NCI-H510A treated with DMSO at 0.1 percent for 48 hours (cell line): ENCODE results near the gene B4GALNT2.
"Not testable (repeated sequence)": the region's sequence is repeated elsewhere in the genome, so short reads cannot be mapped to it uniquely, and the experiment has no call there.

Experiments
- DNase-seq: peaks from one replicate; lab custom pipeline; 2025; lab: John Stamatoyannopoulos, UW

The B4GALNT2 gene, protein sequence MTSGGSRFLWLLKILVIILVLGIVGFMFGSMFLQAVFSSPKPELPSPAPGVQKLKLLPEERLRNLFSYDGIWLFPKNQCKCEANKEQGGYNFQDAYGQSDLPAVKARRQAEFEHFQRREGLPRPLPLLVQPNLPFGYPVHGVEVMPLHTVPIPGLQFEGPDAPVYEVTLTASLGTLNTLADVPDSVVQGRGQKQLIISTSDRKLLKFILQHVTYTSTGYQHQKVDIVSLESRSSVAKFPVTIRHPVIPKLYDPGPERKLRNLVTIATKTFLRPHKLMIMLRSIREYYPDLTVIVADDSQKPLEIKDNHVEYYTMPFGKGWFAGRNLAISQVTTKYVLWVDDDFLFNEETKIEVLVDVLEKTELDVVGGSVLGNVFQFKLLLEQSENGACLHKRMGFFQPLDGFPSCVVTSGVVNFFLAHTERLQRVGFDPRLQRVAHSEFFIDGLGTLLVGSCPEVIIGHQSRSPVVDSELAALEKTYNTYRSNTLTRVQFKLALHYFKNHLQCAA

DNA sequence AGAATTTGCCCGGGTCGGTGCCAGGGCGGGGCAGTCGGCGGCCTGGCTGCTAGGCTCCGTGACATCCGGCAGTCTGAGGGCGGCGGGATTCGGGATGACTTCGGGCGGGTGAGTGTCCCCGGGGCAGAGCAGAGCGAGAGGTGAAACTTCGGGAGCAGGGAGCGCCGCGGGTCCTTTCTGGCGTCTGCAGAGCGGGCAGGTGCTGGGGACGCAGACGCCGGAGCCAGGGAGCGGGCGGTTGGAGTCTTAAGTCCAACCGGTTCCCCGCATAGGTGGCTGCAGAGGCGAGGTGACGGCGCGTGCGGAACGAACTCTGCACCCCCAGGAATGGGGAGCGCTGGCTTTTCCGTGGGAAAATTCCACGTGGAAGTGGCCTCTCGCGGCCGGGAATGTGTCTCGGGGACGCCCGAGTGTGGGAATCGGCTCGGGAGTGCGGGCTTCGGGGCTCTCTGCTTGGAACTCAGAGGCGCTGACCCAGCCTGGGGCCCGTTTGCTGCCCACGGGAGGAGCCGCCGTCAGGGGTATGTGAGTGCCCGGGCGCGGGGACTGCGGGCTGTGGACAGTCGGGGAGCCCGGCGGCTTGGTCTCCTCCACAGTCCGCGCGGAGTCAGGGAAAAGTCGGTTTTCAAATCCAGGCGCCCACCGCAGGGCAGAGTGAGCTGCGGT lies at the start of gene B4GALNT2:
B4GALNT2 (plus strand) TSS at position 71 of the 666 bp plus-strand sequence; CDS start at position 95, 24 bp downstream.
- peak; percentile 39 for DNase-seq

DNA sequence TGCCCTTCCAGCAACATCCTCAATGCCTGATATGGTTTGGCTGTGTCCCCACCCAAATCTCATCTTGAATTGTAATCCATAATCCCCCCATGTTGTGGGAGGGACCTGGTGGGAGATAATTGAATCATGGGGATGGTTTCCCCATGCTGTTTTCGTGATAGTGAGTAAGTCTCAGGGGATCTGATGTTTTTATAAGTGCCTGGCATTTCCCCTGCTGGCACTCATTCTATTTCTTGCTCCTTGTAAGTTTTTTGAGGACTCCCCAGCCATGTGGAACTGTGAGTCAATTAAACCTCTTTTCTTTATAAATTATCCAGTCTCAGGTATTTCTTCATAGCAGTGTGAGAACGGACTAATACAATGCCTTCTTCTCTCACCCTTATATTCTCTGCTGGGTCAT lies 47.5 kb upstream of the B4GALNT2 start:
- not testable (repeated sequence) for DNase-seq

DNA sequence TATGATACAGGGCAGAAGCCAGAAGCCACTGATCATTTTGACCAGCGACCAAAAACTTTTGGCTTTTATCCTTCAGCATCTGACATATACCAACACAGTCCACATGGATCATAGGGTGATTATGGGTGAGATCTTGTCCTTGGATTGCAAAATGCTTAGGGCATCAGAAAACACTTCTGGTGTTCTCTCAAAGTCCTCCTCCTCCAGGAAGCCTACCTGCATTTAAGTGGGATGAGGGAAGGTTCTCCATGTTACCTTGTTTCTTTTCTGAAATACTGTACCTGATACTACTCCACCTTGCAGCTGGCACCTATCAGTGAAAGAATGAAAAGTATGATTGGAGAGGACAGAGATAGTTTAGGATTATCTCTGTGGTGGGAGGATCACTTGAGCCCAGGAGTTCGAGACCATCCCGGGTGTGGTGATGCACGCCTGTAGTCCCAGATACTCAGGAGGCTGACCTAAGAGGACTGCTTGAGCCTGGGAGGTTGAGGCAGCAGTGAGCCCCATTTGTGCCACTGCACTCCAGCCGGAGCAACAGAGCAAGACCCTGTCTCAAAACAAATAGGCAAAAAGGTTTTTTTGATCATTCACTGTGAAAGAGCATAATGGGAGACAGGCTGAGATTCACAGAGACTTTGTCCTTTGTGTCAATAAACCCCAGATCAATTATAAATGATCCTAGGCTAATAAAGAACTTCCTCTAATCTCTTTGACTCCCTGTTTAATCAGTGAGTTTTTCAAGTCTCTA lies 46.8 kb upstream of the B4GALNT2 start:
- DNase-seq, result no peak

DNA sequence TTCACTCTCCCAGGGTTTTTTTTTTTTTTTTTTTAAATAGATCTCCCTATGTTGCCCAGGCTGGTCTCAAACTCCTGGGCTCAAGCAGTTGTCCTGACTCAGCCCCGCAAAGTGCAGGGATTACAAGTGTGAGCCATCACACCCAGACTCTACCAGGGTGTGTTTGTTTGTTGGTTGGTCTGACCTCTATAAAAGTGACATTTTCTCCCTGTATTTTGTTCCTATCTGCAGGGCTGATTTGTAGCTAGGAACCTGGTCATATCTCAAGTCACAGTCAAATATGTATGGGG lies 46.3 kb upstream of the B4GALNT2 start:
- no peak for DNase-seq

DNA sequence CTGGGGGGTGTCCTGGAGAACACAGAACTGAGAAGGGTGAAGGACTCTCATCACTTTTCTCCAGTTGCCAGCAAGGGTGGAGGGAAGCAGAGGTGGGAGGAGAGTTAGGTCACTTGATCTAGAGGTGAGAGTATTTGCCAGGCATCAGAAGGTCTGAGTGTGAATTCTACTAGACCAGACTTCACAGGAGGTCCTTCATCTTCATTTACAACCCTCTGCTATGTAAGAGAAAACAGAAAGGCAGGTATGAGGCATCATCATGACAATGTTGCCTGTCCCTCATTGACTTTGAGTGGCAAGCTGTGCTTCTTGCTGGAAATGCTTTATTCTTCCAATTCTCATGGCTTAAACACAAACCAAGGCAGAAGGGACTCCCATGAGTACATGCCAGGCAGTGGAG lies 45.9 kb upstream of the B4GALNT2 start:
- DNase-seq, result no peak

DNA sequence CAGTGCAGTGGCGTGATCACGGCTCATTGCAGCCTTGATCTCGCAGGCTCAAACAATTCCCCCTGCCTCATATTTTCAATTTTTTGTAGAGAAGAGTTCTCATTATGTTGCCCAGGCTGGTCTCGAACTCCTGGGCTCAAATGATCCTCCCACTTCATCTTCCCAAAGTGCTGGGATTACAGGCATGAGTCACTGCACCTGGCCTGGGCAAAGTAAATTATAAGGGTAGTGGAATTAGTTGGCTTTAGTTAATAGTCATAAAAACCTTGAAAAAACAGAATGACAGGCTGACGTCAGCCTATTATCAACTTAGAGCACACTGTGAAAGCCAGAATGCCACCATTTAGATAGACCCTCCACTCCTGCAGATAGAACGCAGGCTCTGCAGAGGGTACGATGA lies 43.5 kb upstream of the B4GALNT2 start:
- no peak for DNase-seq

DNA sequence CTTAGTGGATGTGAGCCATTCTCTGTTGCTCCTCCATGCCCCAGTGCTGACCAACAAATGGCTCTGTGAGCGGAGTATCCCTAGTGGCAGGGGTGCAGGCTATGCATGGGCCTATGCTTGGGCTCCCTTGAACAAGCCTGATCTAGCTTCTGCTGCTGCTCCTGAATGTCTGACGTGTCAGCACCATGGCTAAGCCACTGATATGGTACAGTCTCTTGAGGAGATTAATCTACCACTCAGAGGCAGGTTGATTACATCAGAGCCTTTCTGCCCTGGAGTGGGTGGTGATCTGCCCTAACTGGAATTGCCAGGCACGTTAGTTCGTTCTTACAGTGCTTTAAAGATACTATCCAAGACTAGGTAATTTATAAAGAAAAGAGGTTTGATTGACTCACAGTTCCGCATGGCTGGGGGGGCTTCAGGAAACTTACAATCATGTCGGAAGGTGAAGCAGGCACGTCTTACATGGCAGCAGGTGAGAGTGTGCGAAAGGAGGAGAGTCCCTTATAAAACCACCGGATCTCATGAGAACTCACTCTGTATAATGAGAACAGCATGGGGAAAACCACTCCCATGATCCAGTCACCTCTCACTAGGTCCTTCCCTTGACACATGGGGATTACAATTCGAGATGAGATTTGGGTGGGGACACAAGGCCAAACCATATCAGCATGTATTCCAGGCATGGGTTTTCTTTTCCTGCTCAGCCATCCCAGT lies 41.5 kb upstream of the B4GALNT2 start:
- DNase-seq, result no peak

DNA sequence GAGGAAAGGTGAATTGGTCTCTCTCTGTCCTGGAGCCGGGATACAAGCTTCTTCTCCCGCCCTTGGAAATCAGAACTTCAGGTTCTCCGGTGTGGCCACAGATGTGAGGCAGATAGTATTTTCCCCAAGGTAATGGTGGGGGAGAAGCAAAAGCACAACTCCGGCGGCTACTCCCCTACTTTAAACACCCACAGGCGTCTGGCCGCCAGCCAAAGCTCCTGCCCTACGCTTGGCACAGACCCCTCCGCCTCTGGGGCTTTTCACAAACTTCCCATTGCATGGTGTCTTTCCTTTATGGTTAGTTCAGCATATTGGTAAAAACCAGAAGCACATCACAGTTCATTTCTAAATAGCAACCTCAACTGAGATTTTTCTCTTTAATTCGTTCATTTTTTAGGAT lies 39.4 kb upstream of the B4GALNT2 start:
- DNase-seq, result no peak

DNA sequence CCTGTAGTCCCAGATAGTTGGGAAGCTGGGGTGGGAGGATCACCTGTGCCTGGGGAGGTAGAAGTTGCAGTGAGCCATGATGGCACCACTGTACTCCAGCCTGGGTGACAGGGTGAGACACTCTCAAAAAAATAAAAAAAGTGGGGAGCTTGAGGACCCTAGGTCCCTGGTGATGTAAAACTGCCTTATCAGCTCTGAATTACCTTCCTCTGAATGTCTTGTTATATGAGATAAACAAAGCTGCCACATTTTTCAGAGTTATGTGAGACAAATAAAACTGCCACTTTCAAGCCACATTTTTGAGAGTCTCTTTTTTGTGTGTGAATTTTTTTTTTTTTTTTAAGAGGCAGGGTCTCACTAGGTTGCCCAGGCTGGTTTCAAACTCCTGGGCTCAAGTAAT lies 32.0 kb upstream of the B4GALNT2 start:
- no peak for DNase-seq

DNA sequence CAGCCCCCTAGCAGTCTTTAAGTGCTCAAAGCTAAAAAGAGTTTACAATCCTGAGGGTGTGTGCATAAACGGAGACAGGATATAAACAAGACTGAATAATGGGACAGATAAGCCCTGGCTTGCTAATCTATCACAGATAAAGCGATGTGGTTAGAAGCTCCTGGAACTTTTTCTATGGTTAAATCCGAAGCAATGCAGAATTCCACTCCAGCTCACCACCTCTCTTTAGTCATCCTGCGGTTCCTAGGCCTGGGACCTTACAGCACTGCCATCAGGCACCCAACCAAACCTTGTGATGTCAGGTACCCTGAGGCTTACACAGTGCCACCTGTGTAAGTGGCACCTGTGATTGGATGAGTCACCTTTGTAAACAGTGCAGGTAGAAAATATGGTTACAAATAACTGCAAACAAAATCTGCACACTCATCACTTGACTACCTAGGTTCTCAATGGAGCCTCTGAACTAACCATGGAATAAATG lies 31.5 kb upstream of the B4GALNT2 start:
- DNase-seq, result peak; percentile 98

DNA sequence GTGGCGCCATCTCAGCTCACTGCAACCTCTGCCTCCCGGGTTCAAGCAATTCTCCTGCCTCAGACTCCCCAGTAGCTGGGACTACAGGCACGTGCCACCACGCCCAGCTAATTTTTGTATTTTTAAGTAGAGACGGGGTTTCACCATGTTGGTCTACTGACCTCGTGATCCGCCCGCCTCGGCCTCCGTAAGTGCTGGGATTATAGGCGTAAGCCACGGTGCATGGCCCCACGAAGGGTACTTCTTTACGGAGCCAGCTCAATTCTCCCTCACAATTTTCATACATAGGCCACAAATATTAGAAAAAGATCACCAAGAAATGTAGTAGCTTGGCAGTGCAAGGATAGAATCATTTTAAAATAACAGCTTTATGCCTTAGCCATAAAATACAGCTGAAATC lies 29.2 kb upstream of the B4GALNT2 start:
- not testable (repeated sequence) for DNase-seq

DNA sequence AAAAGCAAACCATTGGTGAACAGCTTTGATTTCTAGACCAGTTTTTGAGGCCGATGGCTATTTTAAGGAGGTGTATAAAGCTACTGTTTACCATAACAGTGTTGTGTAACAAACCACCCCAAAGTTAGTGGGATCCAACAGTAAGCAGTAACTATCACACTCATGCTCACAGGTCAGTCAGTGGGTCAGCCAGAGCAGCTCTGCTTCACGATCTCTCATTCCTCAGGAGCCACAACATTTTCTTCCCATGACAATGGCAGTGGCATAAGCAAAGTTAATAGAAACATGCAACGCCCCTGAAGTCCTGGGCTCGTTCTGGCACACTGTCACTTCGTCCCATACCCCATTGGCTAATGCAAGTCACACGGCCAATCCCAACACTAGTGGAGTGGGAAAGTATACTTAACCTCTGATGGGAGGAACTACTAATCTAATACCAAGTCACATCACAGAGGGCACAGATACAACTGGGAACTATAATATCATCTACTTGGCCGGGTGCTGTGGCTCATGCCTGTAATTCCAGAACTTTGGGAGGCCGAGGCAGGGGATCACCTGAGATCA lies 28.0 kb upstream of the B4GALNT2 start:
- DNase-seq, result no peak

DNA sequence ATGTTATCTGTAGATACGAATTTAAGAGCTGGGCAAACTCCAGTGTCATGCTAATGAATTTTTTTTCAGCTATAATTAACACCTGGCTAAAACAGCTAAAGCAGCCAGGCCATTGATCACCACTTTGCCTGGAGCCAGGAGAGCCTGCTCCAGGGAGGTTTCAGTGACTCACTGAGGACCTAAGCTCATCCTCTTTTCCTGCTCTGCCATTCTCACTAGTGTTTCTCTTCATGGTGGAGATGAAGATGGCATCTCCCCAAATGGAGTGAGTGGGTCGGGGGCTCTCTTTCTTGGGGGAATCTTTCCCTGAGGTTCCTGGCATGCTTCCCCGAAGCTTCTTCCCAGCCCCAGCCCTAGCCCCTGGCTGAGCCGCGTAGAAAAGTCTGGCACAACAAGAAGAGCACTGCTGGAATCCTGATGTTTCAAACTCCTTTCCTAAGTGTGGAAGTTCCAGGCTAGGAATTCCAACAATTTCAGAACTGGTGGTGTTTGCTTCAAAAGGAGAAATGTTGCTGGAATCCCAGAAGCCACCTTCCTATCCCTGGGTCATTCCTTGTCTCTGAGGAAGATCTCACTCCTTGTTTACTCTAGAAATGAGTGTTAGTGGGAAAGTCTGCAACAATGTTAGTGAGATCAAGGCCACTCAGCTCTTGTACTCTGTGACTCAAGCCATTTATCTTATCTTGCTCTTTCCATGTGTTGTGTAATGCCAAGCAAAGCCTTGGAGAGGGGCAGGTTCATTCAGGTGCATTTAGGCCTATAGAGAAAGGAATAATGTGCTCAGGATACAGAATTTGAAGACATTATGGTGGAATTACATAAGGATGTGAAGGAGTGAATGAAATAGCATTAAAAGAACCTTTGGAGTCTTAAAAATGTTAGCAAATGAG lies 26.0 kb upstream of the B4GALNT2 start:
- no peak for DNase-seq

DNA sequence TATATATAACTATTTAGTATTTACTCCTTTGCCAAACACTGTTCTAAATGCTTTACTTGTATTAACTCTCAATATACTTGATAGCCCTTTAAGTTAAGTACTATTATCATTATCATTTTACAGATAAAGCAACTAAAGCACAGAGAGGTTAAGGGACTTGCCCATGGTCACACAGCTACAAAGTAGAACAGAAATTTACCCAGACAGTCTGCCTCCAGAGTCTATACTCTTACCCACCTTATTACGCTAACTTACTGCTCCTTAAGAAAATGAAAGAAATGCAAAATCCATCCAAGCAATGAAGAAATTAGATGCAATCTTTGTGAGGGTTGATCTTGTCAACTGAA lies 25.4 kb upstream of the B4GALNT2 start:
- DNase-seq, result no peak

DNA sequence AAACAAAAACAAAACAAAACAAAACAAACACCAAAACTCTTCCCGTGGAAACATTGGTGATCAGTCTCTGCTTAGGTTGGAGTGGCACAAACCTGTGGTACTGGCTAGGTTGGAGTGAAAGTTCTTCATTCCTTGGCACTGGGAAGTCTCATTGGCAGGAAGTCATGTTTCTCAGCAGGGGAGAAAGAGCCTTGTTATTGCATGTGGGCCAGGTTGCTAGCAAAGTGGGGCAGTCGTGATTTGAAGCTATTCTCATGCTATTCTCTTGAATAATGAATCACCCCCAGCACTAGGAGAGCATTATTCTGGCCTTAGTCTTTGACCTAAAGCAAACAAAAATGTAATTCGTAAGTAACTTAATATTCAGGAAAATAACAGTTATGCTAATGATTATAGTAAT lies 24.3 kb upstream of the B4GALNT2 start:
- DNase-seq, result no peak

DNA sequence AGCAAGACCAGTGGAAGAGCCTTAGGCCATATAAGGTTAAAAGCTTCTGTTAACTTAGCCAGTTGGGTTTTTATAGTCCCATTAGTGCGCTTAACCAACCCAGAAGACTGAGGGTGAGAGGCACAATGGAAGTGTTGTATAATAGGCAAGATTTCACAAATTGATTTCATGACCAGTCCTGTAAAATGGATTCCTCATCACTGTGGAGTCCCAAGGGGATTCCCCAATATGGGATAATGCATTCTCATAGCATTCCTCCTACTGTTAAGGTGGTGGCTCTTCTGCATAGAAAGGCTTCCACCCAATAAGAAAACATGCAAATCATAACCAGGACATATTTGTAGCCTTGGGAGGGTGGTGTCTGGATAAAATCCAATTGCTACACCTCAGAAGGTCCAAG lies 22.1 kb upstream of the B4GALNT2 start:
- DNase-seq, result no peak

DNA sequence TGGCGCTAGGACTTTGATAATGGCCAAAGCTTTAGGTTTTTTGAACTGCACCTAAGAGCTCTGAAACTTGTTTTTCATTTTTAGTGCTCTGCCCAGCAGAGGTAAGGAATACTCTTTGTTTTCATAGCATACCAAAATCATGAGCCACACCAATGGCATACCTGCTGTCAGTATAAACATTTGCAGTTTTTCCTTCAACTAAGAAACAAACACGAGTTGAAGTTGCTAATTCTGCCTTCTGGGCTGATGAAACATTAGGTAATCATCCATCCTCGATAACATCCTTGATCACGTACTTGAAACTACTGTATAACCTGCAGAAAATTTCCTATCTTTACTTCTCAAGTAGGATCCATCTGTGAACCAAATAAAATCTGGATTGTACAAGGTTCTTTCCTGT lies 20.6 kb upstream of the B4GALNT2 start:
- DNase-seq, result no peak

DNA sequence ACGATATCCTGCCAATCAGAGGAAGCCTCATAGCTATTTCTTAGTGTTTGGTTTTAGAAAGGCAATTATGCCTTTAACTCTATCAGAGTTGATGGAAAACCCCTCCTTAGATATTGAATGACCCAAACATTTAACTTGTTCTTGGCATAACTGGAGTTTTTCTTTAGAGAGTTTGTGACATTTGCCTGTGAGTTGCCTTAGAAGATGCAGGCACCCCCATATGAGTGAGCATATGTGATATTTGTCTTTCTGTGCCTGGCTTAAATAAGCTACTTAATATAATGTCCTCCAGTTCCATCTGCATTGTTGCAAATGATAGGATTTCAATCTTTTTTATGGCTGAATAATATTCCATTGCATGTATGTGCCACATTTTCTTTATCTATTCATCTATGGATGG lies 19.6 kb upstream of the B4GALNT2 start:
- no peak for DNase-seq

DNA sequence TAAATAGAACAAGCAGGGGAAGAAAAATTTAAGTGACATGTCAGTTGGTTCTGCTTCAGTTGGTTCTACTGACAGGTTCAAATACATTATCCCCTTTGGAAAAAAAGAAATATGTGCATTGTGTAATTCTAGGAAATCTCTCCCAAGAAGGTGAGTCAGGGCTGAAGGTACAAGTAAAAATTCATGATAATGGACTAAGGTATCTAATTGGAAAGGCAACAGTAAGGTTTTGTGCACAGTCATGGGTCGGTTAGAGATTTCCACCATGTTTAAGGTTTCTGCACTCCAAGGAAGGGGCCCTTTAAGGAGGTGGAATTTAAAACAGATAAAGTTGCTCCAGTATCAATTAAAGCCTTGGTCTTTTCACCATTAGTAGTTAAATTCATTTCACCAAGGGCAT lies 17.9 kb upstream of the B4GALNT2 start:
- no peak for DNase-seq

DNA sequence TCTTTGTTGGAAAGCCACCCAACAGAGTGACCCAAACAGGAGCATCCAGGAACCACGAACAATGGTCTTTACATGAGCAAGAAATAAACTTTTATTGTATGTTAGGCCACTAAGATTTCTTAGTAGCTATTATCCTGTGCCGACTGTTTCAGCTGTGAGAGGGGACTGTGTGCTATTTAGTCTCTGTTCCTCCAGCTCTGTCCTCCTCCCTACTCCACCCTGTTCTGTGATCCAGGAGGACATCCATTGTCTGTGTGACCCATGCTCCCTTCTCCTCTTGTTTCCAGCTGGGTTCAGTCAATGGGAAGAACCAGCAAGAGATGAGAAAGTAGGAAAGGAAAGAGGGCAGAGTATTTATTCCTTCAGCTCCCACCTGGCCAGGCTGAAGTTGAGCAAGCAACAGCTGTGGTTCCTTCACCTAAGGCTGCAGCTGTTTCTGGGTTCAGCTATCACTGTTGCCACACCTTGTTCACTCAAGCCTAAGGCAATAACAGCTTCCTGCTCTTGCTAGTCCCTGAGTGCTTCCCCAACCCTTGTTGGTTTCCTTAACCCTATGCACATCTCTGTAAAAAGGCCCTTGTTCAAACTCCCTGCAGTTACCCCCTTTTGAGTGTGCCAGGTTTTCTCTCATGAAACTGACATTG lies 14.9 kb upstream of the B4GALNT2 start:
- peak; percentile 22 for DNase-seq
